A549 treated with Hydrocortisone at 1 μM for 4 hours (cell line): Measurements from ENCODE around the gene CSNK2A3. TPM values are rescaled to one million over a fixed set of nuclear protein-coding genes. Genes with fewer than 3 reads are reported as not detected.

Experiments used
- total RNA-seq: library from RNA; stranded (reverse); fragments of 200-300 nt; extraction: Qiagen RNA extraction; gene quantifications from 5 replicates; pipeline ENCODE4 v1.2.3, GENCODE V29; 2022

Gene CSNK2A3
- total RNA-seq, result 1.6 to 3.6 TPM (median 2.2 TPM) in 5 replicates

DNA sequence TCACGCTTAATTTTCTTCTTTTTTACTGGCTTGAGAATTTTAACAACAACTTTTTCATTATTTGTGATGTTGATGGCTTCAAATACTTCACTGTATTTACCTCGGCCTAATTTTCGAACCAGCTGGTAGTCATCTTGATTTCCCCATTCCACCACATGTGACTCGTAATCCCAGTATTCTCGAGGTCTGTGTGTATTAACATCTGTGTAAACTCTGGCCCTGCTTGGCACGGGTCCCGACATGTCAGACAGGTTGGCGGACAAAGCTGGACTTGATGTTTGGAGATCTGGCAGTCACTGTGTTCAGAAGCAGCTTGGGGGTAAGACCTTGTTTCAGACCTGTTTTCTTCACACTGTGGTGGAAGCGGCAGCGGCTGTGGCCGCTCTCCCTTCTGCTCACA is at the start of gene CSNK2A3:
TSS of gene CSNK2A3 (minus strand) at position 373 of the 400 bp plus-strand sequence. CDS start at position 242, 131 bp downstream.

